ENCODE results near the gene SEC31A.
A peak's percentile ranks its signal among the peaks of the same experiment; 100 is the strongest.

Gene SEC31A

GRCh38 chr4:82890901-82891706 lies at the start of gene SEC31A:
SEC31A (minus strand) TSS chr4:82891153; CDS start chr4:82881936, 9,217 bp downstream.
- H3K4me1 ChIP-seq (ENCODE audit: insufficient read depth, poor library complexity, severe bottlenecking) = peaks cover 27% of the 10 kb centered on the region
- H3K36me3 ChIP-seq (ENCODE audit: low read depth) = peaks cover 48% of the 10 kb centered on the region
- peak within 1 kb of the TSS; percentile 83 for H3K27ac ChIP-seq (ENCODE audit: poor library complexity, severe bottlenecking)
- peak within 1 kb of the TSS; percentile 89 for H3K4me3 ChIP-seq (ENCODE audit: severe bottlenecking)
- no peaks in the 10 kb centered on the region for H3K27me3 ChIP-seq (ENCODE audit: insufficient read depth, poor library complexity, severe bottlenecking)
- TF ChIP-seq CTCF (IDR thresholded peaks at IDR 0.05; ENCODE audit: poor library complexity, severe bottlenecking) = no peak
- H3K9me3 ChIP-seq (ENCODE audit: severe bottlenecking) = no peaks in the 10 kb centered on the region
- peak; percentile 87 for ATAC-seq (ENCODE audit: low read depth)
- peak; percentile 95 for DNase-seq (ENCODE audit: low spot score)

GRCh38 chr4:82939414-82939813 lies 48.5 kb upstream of the SEC31A start:
- Histone ChIP-seq H3K27ac (ENCODE audit: poor library complexity, severe bottlenecking) (no peak overlapping the region), H3K4me1 (ENCODE audit: insufficient read depth, poor library complexity, severe bottlenecking) (no peaks in the 10 kb centered on the region), H3K27me3 (ENCODE audit: insufficient read depth, poor library complexity, severe bottlenecking) (no peaks in the 10 kb centered on the region), H3K4me3 (ENCODE audit: severe bottlenecking) (no peak overlapping the region), H3K36me3 (ENCODE audit: low read depth) (peaks cover 63% of the 10 kb centered on the region), H3K9me3 (ENCODE audit: severe bottlenecking) (no peaks in the 10 kb centered on the region)
- TF ChIP-seq CTCF (IDR thresholded peaks at IDR 0.05; ENCODE audit: poor library complexity, severe bottlenecking) = no peak
- no peak for ATAC-seq (ENCODE audit: low read depth)
- no peak for DNase-seq (ENCODE audit: low spot score)

- DNase-seq (ENCODE audit: low spot score) (no peak), ATAC-seq (ENCODE audit: low read depth) (no peak)
- Histone ChIP-seq H3K4me3 (ENCODE audit: severe bottlenecking) (no peak overlapping the region), H3K9me3 (ENCODE audit: severe bottlenecking) (no peaks in the 10 kb centered on the region), H3K36me3 (ENCODE audit: low read depth) (peaks cover 66% of the 10 kb centered on the region), H3K27ac (ENCODE audit: poor library complexity, severe bottlenecking) (no peak overlapping the region), H3K27me3 (ENCODE audit: insufficient read depth, poor library complexity, severe bottlenecking) (no peaks in the 10 kb centered on the region), H3K4me1 (ENCODE audit: insufficient read depth, poor library complexity, severe bottlenecking) (no peaks in the 10 kb centered on the region)
- no peak for TF ChIP-seq CTCF (IDR thresholded peaks at IDR 0.05; ENCODE audit: poor library complexity, severe bottlenecking)
These were observed 43.5 kb upstream of the SEC31A start for GRCh38 chr4:82934441-82934840.

- Histone ChIP-seq H3K4me1 (ENCODE audit: insufficient read depth, poor library complexity, severe bottlenecking) (no peaks in the 10 kb centered on the region), H3K9me3 (ENCODE audit: severe bottlenecking) (no peaks in the 10 kb centered on the region), H3K36me3 (ENCODE audit: low read depth) (peaks cover 52% of the 10 kb centered on the region), H3K27ac (ENCODE audit: poor library complexity, severe bottlenecking) (no peak overlapping the region), H3K4me3 (ENCODE audit: severe bottlenecking) (no peak overlapping the region), H3K27me3 (ENCODE audit: insufficient read depth, poor library complexity, severe bottlenecking) (no peaks in the 10 kb centered on the region)
- ATAC-seq (ENCODE audit: low read depth) = no peak
- TF ChIP-seq CTCF (IDR thresholded peaks at IDR 0.05; ENCODE audit: poor library complexity, severe bottlenecking) = no peak
- DNase-seq (ENCODE audit: low spot score) = no peak
These were observed 40.1 kb upstream of the SEC31A start for GRCh38 chr4:82930848-82931755.

All from RWPE2 (cell line).